HCT116 (cell line): ENCODE measurements around the gene ADGRB2. TPM values are rescaled to one million over a fixed set of nuclear protein-coding genes. Genes with fewer than 3 reads are reported as not detected.

ENCODE experiments used
- ATAC-seq: fragments of 200-7000 bp; cut with Tn5 transposase; 2 replicates; pipeline ENCODE4 v1.9.1; 2020; ENCODE audit warnings: mild to moderate bottlenecking, moderate library complexity
- BruUV-seq: library from RNA; stranded (reverse); fragments of 400-500 nt; replicated peaks from 2 replicates; lab custom pipeline; 2021; lab: Mats Ljungman, UMichigan
- CTCF ChIA-PET: fragments of 300-600 bp; sonication (Branson Sonifier 250); formaldehyde crosslinking; loops from one replicate; lab custom pipeline; 2021; ENCODE audit warnings: antibody characterized with exemption; lab: Charles Lee
- POLR2A ChIA-PET: fragments of 300-600, 350-600 bp; sonication (Branson Sonifier 250); formaldehyde crosslinking; loops from one replicate; lab custom pipeline; 2021; ENCODE audit warnings: antibody characterized with exemption; lab: Charles Lee
- RAD21 ChIA-PET, 2 experiments: fragments of 300-600 bp; sonication (Branson Sonifier 250); formaldehyde crosslinking; loops; one replicate each; lab custom pipeline; 2023; ENCODE audit warnings: low total read pairs in 2 of 2; ENCODE audit not compliant: uncharacterized antibody in 2 of 2, unreplicated experiment in 2 of 2, low non-redundant PET in 1 of 2; lab: Charles Lee
- DNase-seq: peaks from one replicate; pipeline ENCODE4 v3.0.0-alpha.2; 2010; ENCODE audit warnings: low read depth, low spot score
- H2AFZ ChIP-seq: fragments of 200-600 bp; shearing (Covaris generic), sonication (generic); 2 replicates; pipeline ENCODE4 v1.6.1; 2017; ENCODE audit warnings: low read depth, mixed run types, mixed read lengths, antibody characterized with exemption, low read length; ENCODE audit not compliant: poor library complexity, severe bottlenecking
- H3K27ac ChIP-seq: 2 replicates; pipeline ENCODE4 v1.5.1; 2012; ENCODE audit warnings: low read depth, low read length
- H3K27me3 ChIP-seq: fragments of 200-600 bp; sonication (generic); 2 replicates; pipeline ENCODE4 v1.6.1; 2016; ENCODE audit warnings: mixed run types, low read length, mixed read lengths; ENCODE audit not compliant: insufficient read depth
- H3K36me3 ChIP-seq, 2 experiments: fragments of 200-500 bp in 1 of 2; fragments of 200-600 bp in 1 of 2; sonication (Bioruptor generic) in 1 of 2; sonication (generic) in 1 of 2; 2 replicates each; pipeline versions ENCODE4 v1.5.1 to v1.6.1; 2014 to 2016; ENCODE audit warnings: low read length in 2 of 2, inconsistent platforms in 1 of 2, mixed read lengths in 1 of 2, mixed run types in 1 of 2; ENCODE audit not compliant: insufficient read depth in 2 of 2, control insufficient read depth in 1 of 2
- H3K4me1 ChIP-seq, 2 experiments: fragments of 200-600 bp in 1 of 2; sonication (generic) in 1 of 2; 2 replicates each; pipeline versions ENCODE4 v1.5.1 to v1.6.1; 2012 to 2017; ENCODE audit warnings: low read length in 2 of 2, inconsistent platforms in 1 of 2, mild to moderate bottlenecking in 1 of 2, mixed read lengths in 1 of 2, mixed run types in 1 of 2, moderate library complexity in 1 of 2; ENCODE audit not compliant: insufficient read depth in 2 of 2, control insufficient read depth in 1 of 2
- H3K4me2 ChIP-seq: fragments of 200-600 bp; sonication (generic); 2 replicates; pipeline ENCODE4 v1.6.1; 2017; ENCODE audit warnings: mixed run types, low read length, mixed read lengths
- H3K4me3 ChIP-seq, 2 experiments: fragments of 200-600 bp in 1 of 2; sonication (generic) in 1 of 2; replicated peaks in 1 of 2; 2 replicates each; pipeline ENCODE4 v1.5.1; 2011 to 2016; ENCODE audit warnings: low read length in 2 of 2, control low read depth in 1 of 2, low read depth in 1 of 2, mild to moderate bottlenecking in 1 of 2, mixed read lengths in 1 of 2, mixed run types in 1 of 2
- H3K79me2 ChIP-seq: fragments of 200-600 bp; sonication (generic); 2 replicates; pipeline ENCODE4 v1.6.1; 2017; ENCODE audit warnings: mild to moderate bottlenecking, mixed run types, low read length, moderate library complexity, mixed read lengths; ENCODE audit not compliant: insufficient read depth
- H3K9ac ChIP-seq: fragments of 200-600 bp; sonication (generic); 2 replicates; pipeline ENCODE4 v1.6.1; 2016; ENCODE audit warnings: low read length, mixed read lengths
- H3K9me2 ChIP-seq: fragments of 200-600 bp; sonication (generic), shearing (Covaris generic); 2 replicates; pipeline ENCODE4 v1.6.1; 2017; ENCODE audit warnings: mixed run types, mild to moderate bottlenecking, moderate library complexity; ENCODE audit not compliant: insufficient read depth
- H3K9me3 ChIP-seq, 2 experiments: fragments of 200-500 bp in 1 of 2; fragments of 200-600 bp in 1 of 2; sonication (Bioruptor generic) in 1 of 2; sonication (generic) in 1 of 2; 2 replicates each; pipeline ENCODE4 v1.6.1; 2014 to 2017; ENCODE audit warnings: low read length in 2 of 2, mixed read lengths in 2 of 2, inconsistent platforms in 1 of 2, low read depth in 1 of 2, mild to moderate bottlenecking in 1 of 2, mixed run types in 1 of 2, moderate library complexity in 1 of 2; ENCODE audit not compliant: control insufficient read depth in 1 of 2, insufficient read depth in 1 of 2
- H4K20me1 ChIP-seq: fragments of 200-600 bp; sonication (generic), shearing (Covaris generic); 2 replicates; pipeline ENCODE4 v1.6.1; 2017; ENCODE audit warnings: mixed run types, mild to moderate bottlenecking, moderate library complexity; ENCODE audit not compliant: insufficient read depth
- POLR2A ChIP-seq: IDR thresholded peaks from 2 replicates; pipeline ENCODE4 v1.7.0; 2011; ENCODE audit warnings: borderline replicate concordance; ENCODE audit not compliant: insufficient read depth, insufficient read length; ENCODE audit errors: extremely low read depth
- RAD21 ChIP-seq: IDR thresholded peaks from 2 replicates; pipeline ENCODE4 v1.6.1; 2012; ENCODE audit warnings: low read depth, mild to moderate bottlenecking
- SIN3A ChIP-seq: IDR thresholded peaks from 2 replicates; pipeline ENCODE4 v1.6.1; 2012; ENCODE audit warnings: low read depth
- TCF7L2 ChIP-seq: IDR thresholded peaks from 2 replicates; pipeline ENCODE4 v1.7.0; 2011; ENCODE audit warnings: borderline replicate concordance, inconsistent platforms; ENCODE audit not compliant: insufficient read depth, insufficient read length; ENCODE audit errors: extremely low read depth
- YY1 ChIP-seq: IDR thresholded peaks from 2 replicates; pipeline ENCODE4 v1.6.1; 2011; ENCODE audit warnings: low read length, low read depth, moderate library complexity, mild to moderate bottlenecking; ENCODE audit not compliant: insufficient replicate concordance; ENCODE audit errors: extremely low read depth
- ZFX ChIP-seq: fragments of 450-650 bp; IDR thresholded peaks from 2 replicates; pipeline ENCODE4 v1.6.1; 2017
- ZNF274 ChIP-seq: fragments of 200-500 bp; sonication (Bioruptor generic); IDR thresholded peaks from 2 replicates; pipeline ENCODE4 v1.6.1; 2014; ENCODE audit warnings: mild to moderate bottlenecking, low read depth, low read length, inconsistent platforms
- intact Hi-C: fragments of 100-400 bp; cut with micrococcal nuclease; formaldehyde crosslinking; loops from 2 replicates; pipeline ENCODE4 v1.10.0; 2022
- total RNA-seq: library from RNA; stranded (reverse); gene quantifications from one replicate; pipeline ENCODE4 v1.2.1, GENCODE V29; 2021; ENCODE audit not compliant: unreplicated experiment
- TF ChIP-seq, protein P1 (sequence below), 3 experiments: fragments of 200-600 bp in 1 of 3; sonication (generic) in 1 of 3; IDR thresholded peaks in 2 of 3; conservative IDR thresholded peaks in 1 of 3; 2 replicates each; pipeline ENCODE4 v1.5.1; 2012 to 2017; ENCODE audit warnings: low read depth in 2 of 3, low read length in 2 of 3, antibody characterized with exemption in 1 of 3, borderline replicate concordance in 1 of 3, control low read depth in 1 of 3, mild to moderate bottlenecking in 1 of 3, mixed read lengths in 1 of 3, mixed run types in 1 of 3, moderate library complexity in 1 of 3; ENCODE audit not compliant: insufficient read depth in 1 of 3

Gene ADGRB2
- total RNA-seq, 1 experiment from 2014 or later, result 10.1 TPM

- peak overlapping the region; percentile 9 to 23; a peak in 1 of 4 replicates for H3K4me3 ChIP-seq
- intact Hi-C loops, result no loop called here
- no peaks in the 10 kb centered on the region for H4K20me1 ChIP-seq
- ChIA-PET POLR2A (no interaction called here), RAD21 (no interaction called here), CTCF (no interaction called here)
- DNase-seq (peak; percentile 33), ATAC-seq (peak; percentile 97)
- peaks cover 0 to 15% of the 10 kb centered on the region in 2 experiments; a peak in 3 of 4 replicates for H3K4me1 ChIP-seq
- peak overlapping the region; percentile 14; the same call in 1 of the 2 replicates for H3K9ac ChIP-seq
- H2AFZ ChIP-seq, result no peak overlapping the region
- no peaks in the 10 kb centered on the region for H3K9me2 ChIP-seq
- H3K4me2 ChIP-seq, result peak overlapping the region; percentile 68
- no TSS peak for BruUV-seq
- H3K27me3 ChIP-seq, result no peaks in the 10 kb centered on the region
- no peak for TF ChIP-seq RAD21
- peak; percentile 50 for TF ChIP-seq TCF7L2
- H3K27ac ChIP-seq, result no peak overlapping the region; the same call in 1 of the 2 replicates
- no peaks in the 10 kb centered on the region for H3K36me3 ChIP-seq
- H3K79me2 ChIP-seq, result no peaks in the 10 kb centered on the region
- no peaks in the 10 kb centered on the region for H3K9me3 ChIP-seq
Observed at GRCh38 chr1:31739346-31739745, 24.8 kb downstream of the ADGRB2 start.

DNA sequence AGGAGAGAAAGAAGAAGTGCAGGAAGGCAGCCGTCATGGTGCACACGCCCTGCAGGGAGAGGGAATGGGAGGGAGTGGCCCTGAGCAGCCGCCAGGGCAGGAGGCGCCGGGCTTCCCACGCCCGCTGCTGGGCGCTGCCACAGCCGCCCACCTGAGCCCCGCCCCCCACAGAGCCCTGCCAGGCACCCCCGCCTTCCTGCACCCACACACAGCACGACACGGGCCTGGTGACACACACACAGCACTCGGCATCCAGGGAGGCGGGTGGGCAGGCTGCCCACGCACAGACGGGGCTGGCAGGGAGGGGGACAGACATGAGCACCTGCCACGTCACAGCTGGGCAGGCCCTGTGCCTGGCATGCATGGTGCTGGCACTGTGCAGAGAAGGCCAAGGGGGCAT, 27.5 kb downstream of the ADGRB2 start:
- ChIA-PET CTCF (interaction anchor here (1.6 kb wide), 1 partner anchor 9 kb away, joined by 5 read pairs; no protein-coding TSS in a partner anchor), POLR2A (no interaction called here), RAD21 (no interaction called here)
- Histone ChIP-seq H3K9me3 (no peaks in the 10 kb centered on the region), H3K4me1 (peaks cover 0 to 15% of the 10 kb centered on the region in 2 experiments; a peak in 3 of 4 replicates), H3K36me3 (no peaks in the 10 kb centered on the region), H4K20me1 (no peaks in the 10 kb centered on the region), H3K9me2 (no peaks in the 10 kb centered on the region), H3K27ac (no peak overlapping the region; the same call in 1 of the 2 replicates), H3K27me3 (no peaks in the 10 kb centered on the region), H3K9ac (no peak overlapping the region), H3K4me2 (no peak overlapping the region), H2AFZ (no peak overlapping the region), H3K4me3 (no peak overlapping the region), H3K79me2 (no peaks in the 10 kb centered on the region)
- no TSS peak for BruUV-seq
- TF ChIP-seq ZFX (no peak), SIN3A (no peak), POLR2A (no peak), ZNF274 (no peak), YY1 (no peak), RAD21 (no peak)
- TF ChIP-seq, protein P1, sequence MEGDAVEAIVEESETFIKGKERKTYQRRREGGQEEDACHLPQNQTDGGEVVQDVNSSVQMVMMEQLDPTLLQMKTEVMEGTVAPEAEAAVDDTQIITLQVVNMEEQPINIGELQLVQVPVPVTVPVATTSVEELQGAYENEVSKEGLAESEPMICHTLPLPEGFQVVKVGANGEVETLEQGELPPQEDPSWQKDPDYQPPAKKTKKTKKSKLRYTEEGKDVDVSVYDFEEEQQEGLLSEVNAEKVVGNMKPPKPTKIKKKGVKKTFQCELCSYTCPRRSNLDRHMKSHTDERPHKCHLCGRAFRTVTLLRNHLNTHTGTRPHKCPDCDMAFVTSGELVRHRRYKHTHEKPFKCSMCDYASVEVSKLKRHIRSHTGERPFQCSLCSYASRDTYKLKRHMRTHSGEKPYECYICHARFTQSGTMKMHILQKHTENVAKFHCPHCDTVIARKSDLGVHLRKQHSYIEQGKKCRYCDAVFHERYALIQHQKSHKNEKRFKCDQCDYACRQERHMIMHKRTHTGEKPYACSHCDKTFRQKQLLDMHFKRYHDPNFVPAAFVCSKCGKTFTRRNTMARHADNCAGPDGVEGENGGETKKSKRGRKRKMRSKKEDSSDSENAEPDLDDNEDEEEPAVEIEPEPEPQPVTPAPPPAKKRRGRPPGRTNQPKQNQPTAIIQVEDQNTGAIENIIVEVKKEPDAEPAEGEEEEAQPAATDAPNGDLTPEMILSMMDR (IDR thresholded peaks at IDR 0.05 in 2 of 3, conservative IDR thresholded peaks at IDR 0.05 in 1 of 3; ENCODE audit: borderline replicate concordance in 1 of 3, insufficient read depth in 1 of 3, low read depth in 2 of 3, low read length in 2 of 3), result no peak
- intact Hi-C loops, result no loop called here
- ATAC-seq (no peak), DNase-seq (no peak)
